Mesenchymal stem cell (in vitro differentiated cells and primary cell): Measurements from ENCODE around the gene IFNGR1.

Source experiments
- DNase-seq: peaks from one replicate; pipeline ENCODE4 v3.0.0-alpha.2; 2013
- H2AFZ ChIP-seq: one replicate; pipeline ENCODE4 v1.6.1; 2013; ENCODE audit warnings: low read depth, mild to moderate bottlenecking, control low read depth, inconsistent platforms, low read length, moderate library complexity
- H2AK5ac ChIP-seq: 2 replicates; pipeline ENCODE4 v1.6.1; 2013; ENCODE audit warnings: low read length, moderate library complexity, mild to moderate bottlenecking, inconsistent platforms; ENCODE audit not compliant: severe bottlenecking
- H2BK120ac ChIP-seq: one replicate; pipeline ENCODE4 v1.6.1; 2013; ENCODE audit warnings: low read depth, mild to moderate bottlenecking, inconsistent platforms, low read length, moderate library complexity
- H2BK12ac ChIP-seq, 2 experiments: one replicate each; pipeline ENCODE4 v1.6.1; 2013; ENCODE audit warnings: inconsistent platforms in 2 of 2, low read length in 2 of 2, mild to moderate bottlenecking in 2 of 2, moderate library complexity in 2 of 2, control low read depth in 1 of 2
- H2BK15ac ChIP-seq: one replicate; pipeline ENCODE4 v1.6.1; 2013; ENCODE audit warnings: mild to moderate bottlenecking, low read depth, inconsistent platforms; ENCODE audit not compliant: poor library complexity, severe bottlenecking
- H2BK5ac ChIP-seq: 2 replicates; pipeline ENCODE4 v1.6.1; 2013; ENCODE audit warnings: low read depth, mild to moderate bottlenecking, low read length, control low read depth, inconsistent platforms; ENCODE audit not compliant: poor library complexity, severe bottlenecking
- H3K14ac ChIP-seq, 2 experiments: one replicate each; pipeline ENCODE4 v1.6.1; 2013; ENCODE audit warnings: inconsistent platforms in 2 of 2, low read length in 2 of 2, control low read depth in 1 of 2, mild to moderate bottlenecking in 1 of 2, moderate library complexity in 1 of 2
- H3K18ac ChIP-seq, 2 experiments: one replicate each; pipeline ENCODE4 v1.6.1; 2013; ENCODE audit warnings: inconsistent platforms in 2 of 2, low read length in 2 of 2, control low read depth in 1 of 2, low read depth in 1 of 2, mild to moderate bottlenecking in 1 of 2
- H3K23ac ChIP-seq, 2 experiments: one replicate each; pipeline ENCODE4 v1.6.1; 2013; ENCODE audit warnings: inconsistent platforms in 2 of 2, low read length in 2 of 2, mild to moderate bottlenecking in 2 of 2, moderate library complexity in 2 of 2, control low read depth in 1 of 2
- H3K27ac ChIP-seq: 2 replicates; pipeline ENCODE4 v1.5.1; 2013; ENCODE audit warnings: mild to moderate bottlenecking, moderate library complexity, low read length, control low read depth, inconsistent platforms; ENCODE audit not compliant: poor library complexity, severe bottlenecking
- H3K27me3 ChIP-seq, 2 experiments: 2 replicates each; pipeline versions ENCODE4 v1.6.1 to v1.7.0; 2013; ENCODE audit warnings: low read length in 2 of 2, mild to moderate bottlenecking in 2 of 2, moderate library complexity in 2 of 2, control low read depth in 1 of 2, inconsistent platforms in 1 of 2; ENCODE audit not compliant: control insufficient read depth in 1 of 2, insufficient read depth in 1 of 2
- H3K36me3 ChIP-seq, 2 experiments: 2 replicates each; pipeline versions ENCODE4 v1.6.1 to v1.7.0; 2013; ENCODE audit warnings: low read length in 2 of 2, control low read depth in 1 of 2, inconsistent platforms in 1 of 2, low read depth in 1 of 2, mild to moderate bottlenecking in 1 of 2; ENCODE audit not compliant: insufficient read depth in 2 of 2, control insufficient read depth in 1 of 2
- H3K4ac ChIP-seq, 2 experiments: one replicate each; pipeline ENCODE4 v1.6.1; 2013; ENCODE audit warnings: inconsistent platforms in 2 of 2, low read length in 2 of 2, mild to moderate bottlenecking in 2 of 2, moderate library complexity in 2 of 2, control low read depth in 1 of 2, low read depth in 1 of 2
- H3K4me1 ChIP-seq: 2 replicates; pipeline ENCODE4 v1.6.1; 2013; ENCODE audit warnings: low read depth, low read length, control low read depth; ENCODE audit not compliant: control insufficient read depth, insufficient read depth
- H3K4me2 ChIP-seq: 2 replicates; pipeline ENCODE4 v1.6.1; 2013; ENCODE audit warnings: low read length, mild to moderate bottlenecking, inconsistent platforms; ENCODE audit not compliant: poor library complexity, severe bottlenecking
- H3K4me3 ChIP-seq, 2 experiments: 2 replicates each; pipeline versions ENCODE4 v1.5.1 to v1.7.0; 2013; ENCODE audit warnings: low read length in 2 of 2, mild to moderate bottlenecking in 2 of 2, control low read depth in 1 of 2, low read depth in 1 of 2; ENCODE audit not compliant: insufficient read depth in 1 of 2
- H3K79me1 ChIP-seq: replicated peaks from 2 replicates; pipeline ENCODE4 v1.6.1; 2013; ENCODE audit warnings: mild to moderate bottlenecking, control low read depth, low read length, inconsistent platforms; ENCODE audit not compliant: poor library complexity, severe bottlenecking
- H3K9ac ChIP-seq: 2 replicates; pipeline ENCODE4 v1.7.0; 2013; ENCODE audit warnings: mild to moderate bottlenecking, low read length, moderate library complexity
- H3K9me3 ChIP-seq: 2 replicates; pipeline ENCODE4 v1.7.0; 2013; ENCODE audit warnings: mild to moderate bottlenecking, low read length; ENCODE audit not compliant: control insufficient read depth
- H4K8ac ChIP-seq: one replicate; pipeline ENCODE4 v1.6.1; 2013; ENCODE audit warnings: inconsistent platforms, mild to moderate bottlenecking, low read length, moderate library complexity
- H4K91ac ChIP-seq: one replicate; pipeline ENCODE4 v1.6.1; 2013; ENCODE audit warnings: mild to moderate bottlenecking, low read length, inconsistent platforms
- WGBS: methylation state at CpG from one replicate; pipeline ENCODE4 v1.1.7; 2013; ENCODE audit warnings: mixed read lengths; 5-methylcytosine and 5-hydroxymethylcytosine counted together

Gene IFNGR1

DNA sequence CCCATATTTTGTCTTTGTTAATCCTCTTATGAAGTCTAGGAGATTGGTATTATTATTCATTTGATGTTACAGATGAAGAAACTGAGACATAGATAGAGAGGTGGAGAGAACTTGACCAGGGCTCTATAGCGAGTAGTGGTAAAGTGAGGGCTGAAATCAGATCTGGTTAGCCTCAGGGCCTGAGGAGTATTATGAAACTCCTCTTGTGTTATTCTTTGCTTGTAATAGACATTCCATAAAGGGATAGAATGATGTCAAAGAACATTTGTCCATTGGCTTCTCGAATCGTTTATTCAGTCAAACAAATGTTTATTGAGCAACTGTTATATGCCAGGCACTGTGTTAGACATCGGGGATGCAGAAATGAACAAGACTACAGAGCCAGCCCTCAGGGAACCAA lies 45.7 kb downstream of the IFNGR1 start, which contains the start of gene IL22RA2:
TSS of gene IL22RA2 (minus strand) at position 144 of the 400 bp plus-strand sequence. CDS start 11,895 bp downstream, outside the sequence.
- no peaks in the 10 kb centered on the region for H3K4me1 ChIP-seq

DNA sequence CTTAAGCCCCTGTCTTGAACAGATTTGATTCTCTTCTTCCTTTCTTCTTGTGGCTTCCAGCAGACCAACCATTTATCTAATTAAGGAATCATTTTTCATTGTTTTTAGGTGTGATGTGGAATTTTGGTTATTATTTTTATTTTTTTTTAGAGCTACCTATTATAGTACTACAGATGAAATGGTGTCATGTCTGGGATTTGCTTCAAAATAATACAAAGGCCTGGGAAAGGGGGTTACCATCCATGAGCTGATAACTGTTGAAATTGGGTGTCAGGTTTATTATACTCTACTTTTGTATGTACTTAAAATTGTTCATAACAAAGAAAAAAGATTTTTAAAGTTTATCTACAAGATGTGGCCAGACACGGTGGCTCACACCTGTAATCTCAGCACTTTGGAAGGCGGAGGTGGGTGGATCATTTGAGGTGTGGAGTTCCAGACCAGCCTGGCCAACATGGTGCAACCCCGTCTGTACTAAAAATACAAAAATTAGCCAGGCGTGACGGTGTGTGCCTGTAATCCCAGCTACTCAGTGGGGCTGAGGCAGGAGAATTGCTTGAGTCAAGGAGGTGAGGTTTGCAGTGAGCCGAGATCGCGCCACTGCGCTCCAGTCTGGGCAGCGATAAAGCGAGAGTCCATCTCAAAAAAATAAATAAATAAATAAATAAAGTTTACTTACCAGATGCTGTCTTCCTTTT lies 46.3 kb downstream of the IFNGR1 start:
- H3K9ac ChIP-seq: no peak overlapping the region
- no peaks in the 10 kb centered on the region for H3K4me1 ChIP-seq
- H4K91ac ChIP-seq: no peak overlapping the region
- no peak overlapping the region for H3K18ac ChIP-seq
- no peak overlapping the region for H3K4me2 ChIP-seq
- H2AK5ac ChIP-seq: no peak overlapping the region
- H3K4ac ChIP-seq: no peak overlapping the region
- H3K36me3 ChIP-seq: no peaks in the 10 kb centered on the region
- H4K8ac ChIP-seq: no peak overlapping the region
- peak overlapping the region in 1 of 2 experiments; percentile 26 for H3K4me3 ChIP-seq
- no peak overlapping the region for H3K14ac ChIP-seq
- H3K27ac ChIP-seq: no peak overlapping the region
- no peak overlapping the region for H2BK12ac ChIP-seq
- no peak overlapping the region for H3K23ac ChIP-seq
- H3K27me3 ChIP-seq: no peaks in the 10 kb centered on the region
- no peak for DNase-seq
- H2BK15ac ChIP-seq: no peak overlapping the region
- no peak overlapping the region for H2AFZ ChIP-seq
- WGBS: 81% methylated on average over 5 of the region's 11 CpGs
- H2BK5ac ChIP-seq: no peak overlapping the region
- H3K79me1 ChIP-seq: no peaks in the 10 kb centered on the region
- no peak overlapping the region for H2BK120ac ChIP-seq
- H3K9me3 ChIP-seq: peaks cover 27% of the 10 kb centered on the region

More for the DNA sequence above, 45.7 kb downstream of the IFNGR1 start, which contains the start of gene IL22RA2:
- no peak for DNase-seq
- Histone ChIP-seq H2AFZ (no peak within 1 kb of the TSS), H3K4ac (no peak within 1 kb of the TSS), H3K4me3 (peak within 1 kb of the TSS in 1 of 2 experiments; percentile 26), H2BK5ac (no peak within 1 kb of the TSS), H3K27ac (no peak within 1 kb of the TSS), H2BK12ac (no peak within 1 kb of the TSS), H3K9ac (no peak within 1 kb of the TSS), H4K8ac (no peak within 1 kb of the TSS), H3K36me3 (no peaks in the 10 kb centered on the region), H2AK5ac (no peak within 1 kb of the TSS), H3K27me3 (no peaks in the 10 kb centered on the region), H3K4me2 (no peak within 1 kb of the TSS), H2BK120ac (no peak within 1 kb of the TSS), H3K14ac (no peak within 1 kb of the TSS), H3K79me1 (no peaks in the 10 kb centered on the region), H3K18ac (no peak within 1 kb of the TSS), H2BK15ac (no peak within 1 kb of the TSS), H3K23ac (no peak within 1 kb of the TSS), H3K9me3 (peaks cover 29% of the 10 kb centered on the region), H4K91ac (no peak within 1 kb of the TSS)
- 79% methylated on average over 4 of the region's 4 CpGs for WGBS

DNA sequence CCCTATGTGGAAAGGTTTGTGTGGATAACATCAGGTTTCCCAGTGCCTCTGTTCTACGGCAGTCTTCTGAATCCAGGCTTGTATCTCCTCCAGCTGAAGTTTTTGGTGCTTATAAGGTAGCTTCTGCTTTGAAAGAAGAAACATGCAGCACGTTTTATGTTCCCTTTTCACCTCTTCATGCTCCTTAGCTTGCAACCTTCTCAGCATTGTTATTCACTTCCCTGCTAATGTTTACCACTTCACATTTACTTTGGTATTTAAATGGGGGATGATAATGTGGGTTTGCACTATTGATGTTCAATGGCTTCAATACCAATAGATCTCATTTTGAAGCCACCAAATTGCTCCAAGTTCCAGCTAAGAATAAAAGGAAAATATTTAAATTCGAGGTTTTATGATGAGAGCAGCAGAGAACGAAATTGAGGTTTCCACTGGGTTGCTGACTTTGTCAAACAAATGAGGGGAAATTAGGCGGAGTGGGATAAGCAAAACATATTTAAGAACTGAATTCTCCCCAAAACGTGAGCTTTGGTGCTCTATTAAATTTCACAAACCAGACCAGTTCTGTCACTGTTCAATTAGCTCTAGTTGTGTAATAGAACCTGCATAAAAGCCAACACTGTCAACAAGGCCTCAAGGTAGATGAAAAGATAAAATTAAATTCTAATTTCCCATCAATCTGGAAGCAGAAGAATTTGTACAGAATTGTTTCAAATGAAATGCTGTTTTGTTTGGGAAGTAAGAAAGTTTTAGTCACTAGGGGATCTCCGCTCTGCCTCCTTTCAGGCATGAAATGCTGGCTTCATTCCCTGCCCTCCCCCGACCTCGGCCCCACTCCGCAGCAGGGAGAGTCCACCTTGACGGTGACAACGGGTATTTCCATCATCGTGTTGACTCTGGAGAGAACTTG lies 47.1 kb downstream of the IFNGR1 start:
- H3K4me2 ChIP-seq: no peak overlapping the region
- 69% methylated on average over 11 of the region's 13 CpGs for WGBS
- H3K4me1 ChIP-seq: no peaks in the 10 kb centered on the region
- no peak for DNase-seq
- no peaks in the 10 kb centered on the region for H3K36me3 ChIP-seq
- no peak overlapping the region for H3K14ac ChIP-seq
- no peak overlapping the region for H2BK120ac ChIP-seq
- H4K8ac ChIP-seq: no peak overlapping the region
- H3K9me3 ChIP-seq: peaks cover 26% of the 10 kb centered on the region
- H3K27me3 ChIP-seq: no peaks in the 10 kb centered on the region
- H2BK15ac ChIP-seq: no peak overlapping the region
- no peak overlapping the region for H3K9ac ChIP-seq
- H2BK12ac ChIP-seq: no peak overlapping the region
- H4K91ac ChIP-seq: no peak overlapping the region
- H2BK5ac ChIP-seq: no peak overlapping the region
- no peak overlapping the region for H2AK5ac ChIP-seq
- no peak overlapping the region for H3K18ac ChIP-seq
- H3K4ac ChIP-seq: no peak overlapping the region
- no peak overlapping the region for H2AFZ ChIP-seq
- H3K79me1 ChIP-seq: no peaks in the 10 kb centered on the region
- H3K23ac ChIP-seq: no peak overlapping the region
- peak overlapping the region in 1 of 2 experiments; percentile 26 for H3K4me3 ChIP-seq
- H3K27ac ChIP-seq: no peak overlapping the region

DNA sequence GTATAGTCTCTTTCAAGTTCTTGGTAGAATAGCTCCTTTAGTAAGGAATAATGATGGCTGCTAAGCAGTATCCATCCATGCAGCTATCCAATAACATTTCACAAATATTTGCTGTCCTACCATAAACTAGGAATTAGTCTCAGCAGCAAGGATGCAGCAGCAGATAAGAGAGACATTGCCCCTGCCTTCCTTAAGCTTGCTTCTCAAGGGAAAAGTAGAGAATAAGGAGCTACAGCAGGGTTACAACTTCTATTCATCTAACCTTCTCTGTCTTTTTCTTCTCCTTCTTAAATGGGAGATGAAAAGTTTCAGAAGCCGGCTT lies 48.2 kb downstream of the IFNGR1 start:
- Histone ChIP-seq H3K4me3 (no peak overlapping the region), H3K23ac (no peak overlapping the region), H3K18ac (no peak overlapping the region), H2BK12ac (no peak overlapping the region), H3K36me3 (no peaks in the 10 kb centered on the region), H3K9ac (no peak overlapping the region), H3K4ac (no peak overlapping the region), H3K79me1 (no peaks in the 10 kb centered on the region), H4K8ac (no peak overlapping the region), H2BK15ac (no peak overlapping the region), H2BK120ac (no peak overlapping the region), H2AK5ac (no peak overlapping the region), H3K27me3 (no peaks in the 10 kb centered on the region), H4K91ac (no peak overlapping the region), H3K9me3 (peaks cover 24% of the 10 kb centered on the region), H2AFZ (no peak overlapping the region), H2BK5ac (no peak overlapping the region), H3K4me2 (no peak overlapping the region), H3K14ac (no peak overlapping the region), H3K4me1 (no peaks in the 10 kb centered on the region), H3K27ac (no peak overlapping the region)
- WGBS: 100% methylated on average over 1 of the region's 1 CpG
- no peak for DNase-seq
